ENCODE data around the gene SPTLC2.

GRCh38 chr14:77490347-77490986 lies 126.0 kb downstream of the SPTLC2 start:
- TF ChIP-seq CTCF (IDR thresholded peaks at IDR 0.05; ENCODE audit: low read depth, low read length) (no peak), POLR2A (IDR thresholded peaks at IDR 0.05; ENCODE audit: extremely low read depth, insufficient read length) (no peak)
